ENCODE data around the gene ENO2. TPM values are rescaled to one million over a fixed set of nuclear protein-coding genes. Genes with fewer than 3 reads are reported as not detected.

Gene ENO2
- total RNA-seq, 1 experiment from 2014 or later = 40.3 TPM

Small RNA genes lying within 50 kb of the gene (small RNA-seq; reads per million reads assigned to genes)
- gene MIR141 (29.9 reads per million, percentile 98 among the genes with 10 or more reads in this experiment), gene MIR200C (1.1 reads per million, percentile 33 among the genes with 10 or more reads in this experiment), gene RNU7-1 (not detected), gene SCARNA12 (13.1 reads per million, percentile 94 among the genes with 10 or more reads in this experiment)

Other genes starting within 250 kb of the ENO2 start
- gene ZNF384, start 225.2 kb upstream of the ENO2 start, total RNA-seq (2014; rRNA removed; shearing (Covaris generic); ENCODE audit: low replicate concordance) = 35.5 and 39.2 TPM in 2 replicates
- not detected in 2 replicates for gene PIANP, start 213.8 kb upstream of the ENO2 start, total RNA-seq (2014; rRNA removed; shearing (Covaris generic); ENCODE audit: low replicate concordance)
- gene COPS7A, start 190.5 kb upstream of the ENO2 start, total RNA-seq (2014; rRNA removed; shearing (Covaris generic); ENCODE audit: low replicate concordance) = 39.2 and 42.9 TPM in 2 replicates
- gene MLF2, start 161.4 kb upstream of the ENO2 start, total RNA-seq (2014; rRNA removed; shearing (Covaris generic); ENCODE audit: low replicate concordance) = 183 and 263 TPM in 2 replicates
- 5.0 and 7.3 TPM in 2 replicates for gene PTMS, start 148.2 kb upstream of the ENO2 start, total RNA-seq (2014; rRNA removed; shearing (Covaris generic); ENCODE audit: low replicate concordance)
- 0.22 and 0.32 TPM in 2 replicates for gene LAG3, start 142.1 kb upstream of the ENO2 start, total RNA-seq (2014; rRNA removed; shearing (Covaris generic); ENCODE audit: low replicate concordance)
- gene CD4, start 125.1 kb upstream of the ENO2 start, total RNA-seq (2014; rRNA removed; shearing (Covaris generic); ENCODE audit: low replicate concordance) = not detected in 2 replicates
- gene GPR162, start 92.8 kb upstream of the ENO2 start, total RNA-seq (2014; rRNA removed; shearing (Covaris generic); ENCODE audit: low replicate concordance) = not detected in 2 replicates
- gene P3H3, start 86.2 kb upstream of the ENO2 start, total RNA-seq (2014; rRNA removed; shearing (Covaris generic); ENCODE audit: low replicate concordance) = 3.1 and 8.3 TPM in 2 replicates
- 14.9 and 27.0 TPM in 2 replicates for gene GNB3, start 73.7 kb upstream of the ENO2 start, total RNA-seq (2014; rRNA removed; shearing (Covaris generic); ENCODE audit: low replicate concordance)
- gene CDCA3, start 63.3 kb upstream of the ENO2 start, total RNA-seq (2014; rRNA removed; shearing (Covaris generic); ENCODE audit: low replicate concordance) = 47.6 and 70.0 TPM in 2 replicates
- 36.9 and 66.6 TPM in 2 replicates for gene USP5, start 62.4 kb upstream of the ENO2 start, total RNA-seq (2014; rRNA removed; shearing (Covaris generic); ENCODE audit: low replicate concordance)
- gene TPI1, start 47.0 kb upstream of the ENO2 start, total RNA-seq (2014; rRNA removed; shearing (Covaris generic); ENCODE audit: low replicate concordance) = 1,584 and 1,673 TPM in 2 replicates
- gene SPSB2, start 41.3 kb upstream of the ENO2 start, total RNA-seq (2014; rRNA removed; shearing (Covaris generic); ENCODE audit: low replicate concordance) = 5.9 and 7.4 TPM in 2 replicates
- gene LRRC23, start 9.8 kb upstream of the ENO2 start, total RNA-seq (2014; rRNA removed; shearing (Covaris generic); ENCODE audit: low replicate concordance) = 8.7 and 9.7 TPM in 2 replicates
- 8.8 and 11.7 TPM in 2 replicates for gene ATN1, start 13.4 kb downstream of the ENO2 start, total RNA-seq (2014; rRNA removed; shearing (Covaris generic); ENCODE audit: low replicate concordance)
- not detected in 2 replicates for gene RNU7-1, start 29.2 kb downstream of the ENO2 start, total RNA-seq (2014; rRNA removed; shearing (Covaris generic); ENCODE audit: low replicate concordance)
- 264 and 402 TPM in 2 replicates for gene C12orf57, start 29.4 kb downstream of the ENO2 start, total RNA-seq (2014; rRNA removed; shearing (Covaris generic); ENCODE audit: low replicate concordance)
- 411 and 673 TPM in 2 replicates for gene PTPN6, start 36.8 kb downstream of the ENO2 start, total RNA-seq (2014; rRNA removed; shearing (Covaris generic); ENCODE audit: low replicate concordance)
- 353 and 644 TPM in 2 replicates for gene PHB2, start 56.1 kb downstream of the ENO2 start, total RNA-seq (2014; rRNA removed; shearing (Covaris generic); ENCODE audit: low replicate concordance)
- gene EMG1, start 56.3 kb downstream of the ENO2 start, total RNA-seq (2014; rRNA removed; shearing (Covaris generic); ENCODE audit: low replicate concordance) = 56.6 and 71.1 TPM in 2 replicates
- 21.6 and 42.7 TPM in 2 replicates for gene LPCAT3, start 103.9 kb downstream of the ENO2 start, total RNA-seq (2014; rRNA removed; shearing (Covaris generic); ENCODE audit: low replicate concordance)
- gene C1S, start 146.1 kb downstream of the ENO2 start, total RNA-seq (2014; rRNA removed; shearing (Covaris generic); ENCODE audit: low replicate concordance) = 4.7 TPM in 1 of 2 replicates, not detected in the other
- gene C1R, start 177.9 kb downstream of the ENO2 start, total RNA-seq (2014; rRNA removed; shearing (Covaris generic); ENCODE audit: low replicate concordance) = 1.5 and 2.8 TPM in 2 replicates
- gene C1RL, start 194.6 kb downstream of the ENO2 start, total RNA-seq (2014; rRNA removed; shearing (Covaris generic); ENCODE audit: low replicate concordance) = 47.7 and 81.5 TPM in 2 replicates
- gene RBP5, start 214.3 kb downstream of the ENO2 start, total RNA-seq (2014; rRNA removed; shearing (Covaris generic); ENCODE audit: low replicate concordance) = not detected in 2 replicates
- 30.0 and 40.3 TPM in 2 replicates for gene CLSTN3, start 215.8 kb downstream of the ENO2 start, total RNA-seq (2014; rRNA removed; shearing (Covaris generic); ENCODE audit: low replicate concordance)